Gastrocnemius medialis (tissue), 4 donors: ENCODE measurements around the gene ZC3H7B. TPM values are rescaled to one million over a fixed set of nuclear protein-coding genes. Genes with fewer than 3 reads are reported as not detected.

Experiments used
- ATAC-seq, 2 donors: fragments of 150-250 bp; one replicate each; pipeline ENCODE4 v1.9.1; 2016
- DNase-seq, 2 donors: peaks; one replicate each; pipeline ENCODE4 v3.0.0-alpha.2; 2019
- H3K27ac ChIP-seq, 4 donors: fragments of 200-600 bp; sonication (generic); 1 replicate in 1 of 4; 2 replicates in 3 of 4; pipeline ENCODE4 v1.5.1; 2016 to 2018; ENCODE audit warnings: mild to moderate bottlenecking in 2 of 4, moderate library complexity in 1 of 4
- H3K27me3 ChIP-seq, 3 donors: fragments of 200-600 bp; sonication (generic) in 2 of 3; 1 replicate in 1 of 3; 2 replicates in 2 of 3; pipeline versions ENCODE4 v1.5.1 to v1.6.0; 2016 to 2019; ENCODE audit warnings: mild to moderate bottlenecking in 1 of 3, moderate library complexity in 1 of 3
- H3K36me3 ChIP-seq, 2 donors: fragments of 200-600 bp; sonication (generic) in 1 of 2; one replicate each; pipeline ENCODE4 v1.5.1; 2017 to 2018
- H3K4me1 ChIP-seq, 2 donors: fragments of 200-600 bp; sonication (generic) in 1 of 2; one replicate each; pipeline ENCODE4 v1.5.1; 2016 to 2017; ENCODE audit warnings: mild to moderate bottlenecking in 2 of 2
- H3K4me3 ChIP-seq, 4 donors: fragments of 200-600 bp; sonication (generic) in 3 of 4; 1 replicate in 1 of 4; 2 replicates in 3 of 4; pipeline ENCODE4 v1.5.1; 2016 to 2019; ENCODE audit warnings: mild to moderate bottlenecking in 2 of 4
- H3K9me3 ChIP-seq, 3 donors: fragments of 200-600 bp; sonication (generic) in 2 of 3; 1 replicate in 1 of 3; 2 replicates in 2 of 3; pipeline ENCODE4 v1.5.1; 2016 to 2019
- POLR2A ChIP-seq, 2 donors: fragments of 450-650 bp; IDR thresholded peaks; one replicate each; pipeline ENCODE4 v1.6.1; 2017; ENCODE audit warnings: antibody characterized with exemption in 2 of 2, mild to moderate bottlenecking in 2 of 2, moderate library complexity in 2 of 2
- in situ Hi-C, 4 donors: fragments of 200-750 bp; cut with MboI; loops; one replicate each; pipeline versions ENCODE4 v1.15.0 to v1.8.0; 2017; ENCODE audit warnings: low sequenced_read_pairs in 4 of 4
- intact Hi-C: fragments of 100-400 bp; cut with DNase I; formaldehyde crosslinking; loops from one replicate; pipeline ENCODE4 v1.15.1; 2023; ENCODE audit warnings: low total_unique reads
- total RNA-seq, 4 donors: library from RNA; depleted of rRNA; stranded (reverse); fragments of >200 nt; gene quantifications; one replicate each; pipeline versions ENCODE4 v1.1.0 to v1.2.3, GENCODE V29; 2016
- TF ChIP-seq, protein P1 (sequence below), 5 experiments: fragments of 450-650 bp in 3 of 5; fragments of 200-600 bp in 2 of 5; sonication (generic) in 2 of 5; IDR thresholded peaks in 4 of 5; conservative IDR thresholded peaks in 1 of 5; 1 replicate in 4 of 5; 2 replicates in 1 of 5; pipeline ENCODE4 v1.5.1; 2016 to 2019; ENCODE audit warnings: antibody characterized with exemption in 5 of 5, mild to moderate bottlenecking in 3 of 5, moderate library complexity in 3 of 5

ZC3H7B gene
- total RNA-seq, 4 donors from 2014 or later = 17.0 to 22.6 (median 20.5) TPM

DNA sequence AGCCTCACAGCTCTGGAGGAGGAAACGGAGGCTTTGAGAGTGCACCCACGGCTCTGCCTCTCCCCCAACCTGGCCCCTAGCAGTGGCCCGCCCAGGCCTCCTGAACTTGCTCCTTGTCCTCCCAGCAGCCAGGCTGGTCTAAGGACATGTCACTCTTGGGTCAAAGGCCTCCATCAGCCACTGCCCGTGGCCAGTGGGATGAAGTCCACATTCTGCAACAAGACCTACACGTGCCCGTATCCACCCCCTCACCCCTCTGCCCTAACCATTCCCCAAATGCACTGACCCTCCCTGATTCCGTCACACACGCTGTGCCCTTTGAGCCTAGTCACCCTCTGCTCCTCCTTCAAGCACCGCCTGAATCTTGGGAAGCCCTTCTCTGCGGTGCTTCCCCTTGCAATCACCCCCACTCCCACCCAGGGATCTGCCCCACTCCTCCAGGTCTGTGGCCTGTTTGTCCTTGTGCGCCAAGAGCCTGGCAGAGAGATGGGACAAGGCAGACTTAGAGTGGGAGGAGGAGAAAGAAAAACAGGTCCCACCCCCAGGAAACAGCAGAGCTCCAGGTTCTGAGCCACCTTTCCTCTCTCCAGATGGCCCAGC lies 43.0 kb downstream of the ZC3H7B start:
- Histone ChIP-seq H3K4me1 (peaks cover 3 to 8% of the 10 kb centered on the region in 2 donors), H3K4me3 (no peak overlapping the region), H3K9me3 (no peaks in the 10 kb centered on the region), H3K27ac (no peak overlapping the region), H3K27me3 (no peaks in the 10 kb centered on the region), H3K36me3 (peaks cover 0 to 88% of the 10 kb centered on the region in 2 donors)
- in situ Hi-C loops (no loop called here), intact Hi-C loops (no loop called here)
- DNase-seq (no peak), ATAC-seq (no peak)
- TF ChIP-seq, protein P1, sequence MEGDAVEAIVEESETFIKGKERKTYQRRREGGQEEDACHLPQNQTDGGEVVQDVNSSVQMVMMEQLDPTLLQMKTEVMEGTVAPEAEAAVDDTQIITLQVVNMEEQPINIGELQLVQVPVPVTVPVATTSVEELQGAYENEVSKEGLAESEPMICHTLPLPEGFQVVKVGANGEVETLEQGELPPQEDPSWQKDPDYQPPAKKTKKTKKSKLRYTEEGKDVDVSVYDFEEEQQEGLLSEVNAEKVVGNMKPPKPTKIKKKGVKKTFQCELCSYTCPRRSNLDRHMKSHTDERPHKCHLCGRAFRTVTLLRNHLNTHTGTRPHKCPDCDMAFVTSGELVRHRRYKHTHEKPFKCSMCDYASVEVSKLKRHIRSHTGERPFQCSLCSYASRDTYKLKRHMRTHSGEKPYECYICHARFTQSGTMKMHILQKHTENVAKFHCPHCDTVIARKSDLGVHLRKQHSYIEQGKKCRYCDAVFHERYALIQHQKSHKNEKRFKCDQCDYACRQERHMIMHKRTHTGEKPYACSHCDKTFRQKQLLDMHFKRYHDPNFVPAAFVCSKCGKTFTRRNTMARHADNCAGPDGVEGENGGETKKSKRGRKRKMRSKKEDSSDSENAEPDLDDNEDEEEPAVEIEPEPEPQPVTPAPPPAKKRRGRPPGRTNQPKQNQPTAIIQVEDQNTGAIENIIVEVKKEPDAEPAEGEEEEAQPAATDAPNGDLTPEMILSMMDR (IDR thresholded peaks at IDR 0.05 in 4 of 5, conservative IDR thresholded peaks at IDR 0.05 in 1 of 5) = no peak
- no peak for TF ChIP-seq POLR2A (IDR thresholded peaks at IDR 0.05)

DNA sequence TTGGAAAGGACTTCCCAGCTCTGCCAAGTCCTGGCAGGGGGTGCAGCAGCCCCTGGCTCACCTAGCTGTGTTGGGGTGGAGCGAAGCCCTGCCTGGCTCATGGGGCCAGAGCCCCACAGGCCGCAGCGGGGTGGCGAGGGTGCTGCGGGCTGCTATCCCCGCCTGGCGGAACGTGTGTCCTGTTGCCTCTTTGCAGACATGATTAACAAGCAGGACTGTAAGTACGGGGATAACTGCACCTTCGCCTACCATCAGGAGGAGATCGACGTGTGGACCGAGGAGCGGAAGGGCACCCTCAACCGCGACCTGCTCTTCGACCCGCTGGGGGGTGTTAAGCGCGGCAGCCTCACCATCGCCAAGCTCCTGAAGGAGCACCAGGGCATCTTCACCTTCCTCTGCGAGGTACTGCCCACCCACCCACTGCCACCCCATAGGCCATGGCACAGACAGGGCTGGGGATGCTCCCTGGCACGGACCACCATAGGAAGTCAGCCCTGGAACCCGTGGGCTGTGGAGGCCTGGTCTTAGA lies 44.5 kb downstream of the ZC3H7B start:
- Histone ChIP-seq H3K27ac (no peak overlapping the region), H3K4me1 (peaks cover 3 to 12% of the 10 kb centered on the region in 2 donors), H3K27me3 (no peaks in the 10 kb centered on the region), H3K9me3 (no peaks in the 10 kb centered on the region), H3K36me3 (peaks cover 0 to 85% of the 10 kb centered on the region in 2 donors), H3K4me3 (no peak overlapping the region)
- intact Hi-C loops = no loop called here
- no peak for TF ChIP-seq POLR2A (IDR thresholded peaks at IDR 0.05)
- TF ChIP-seq, protein P1 (IDR thresholded peaks at IDR 0.05 in 4 of 5, conservative IDR thresholded peaks at IDR 0.05 in 1 of 5) = no peak
- ATAC-seq = no peak
- in situ Hi-C loops = no loop called here
- no peak for DNase-seq

DNA sequence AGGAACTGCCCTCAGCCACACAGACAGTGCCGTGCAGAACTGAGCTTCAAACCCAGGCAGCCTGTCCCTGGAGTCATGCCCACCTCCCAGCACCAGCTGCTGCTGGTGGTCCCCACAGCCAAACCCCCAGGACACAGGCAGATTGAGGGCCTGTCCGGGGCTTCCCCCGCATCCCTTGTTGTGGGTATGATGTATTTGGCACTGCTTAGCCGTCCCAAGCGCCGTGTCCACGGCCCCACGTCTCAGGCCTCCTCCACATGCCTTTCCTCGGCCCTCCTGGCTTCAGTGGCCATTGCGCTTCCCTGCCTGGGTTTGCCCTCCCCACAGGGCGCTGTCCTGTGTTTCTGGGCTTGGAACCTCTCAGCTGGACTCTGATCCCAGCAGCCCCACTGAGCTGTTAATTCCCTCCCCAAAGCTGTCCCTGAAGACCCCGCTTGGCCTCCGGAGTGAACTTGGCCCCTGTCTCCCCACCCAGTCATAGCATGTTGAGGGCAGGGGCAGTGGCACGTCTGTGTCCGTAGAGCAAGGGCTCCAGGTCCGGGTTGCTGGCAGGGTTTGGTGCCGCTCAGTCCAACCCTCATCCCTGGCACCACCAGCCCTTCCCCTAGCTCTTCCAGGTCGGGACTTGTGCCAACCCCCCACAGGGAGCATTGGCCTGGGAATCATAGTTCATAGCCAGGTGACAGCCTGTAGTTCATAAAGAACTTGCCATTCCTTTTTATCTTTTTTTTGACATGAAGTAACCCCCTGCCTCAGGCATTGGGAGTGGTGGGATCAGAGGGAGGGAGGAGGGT lies 45.9 kb downstream of the ZC3H7B start:
- Histone ChIP-seq H3K27ac (no peak overlapping the region), H3K4me1 (peaks cover 3 to 12% of the 10 kb centered on the region in 2 donors), H3K27me3 (no peaks in the 10 kb centered on the region), H3K9me3 (no peaks in the 10 kb centered on the region), H3K36me3 (peaks cover 0 to 85% of the 10 kb centered on the region in 2 donors), H3K4me3 (no peak overlapping the region)
- no peak for TF ChIP-seq POLR2A (IDR thresholded peaks at IDR 0.05)
- TF ChIP-seq, protein P1 (IDR thresholded peaks at IDR 0.05 in 4 of 5, conservative IDR thresholded peaks at IDR 0.05 in 1 of 5) = no peak
- DNase-seq (no peak), ATAC-seq (no peak)
- intact Hi-C loops = no loop called here
- in situ Hi-C loops = no loop called here

DNA sequence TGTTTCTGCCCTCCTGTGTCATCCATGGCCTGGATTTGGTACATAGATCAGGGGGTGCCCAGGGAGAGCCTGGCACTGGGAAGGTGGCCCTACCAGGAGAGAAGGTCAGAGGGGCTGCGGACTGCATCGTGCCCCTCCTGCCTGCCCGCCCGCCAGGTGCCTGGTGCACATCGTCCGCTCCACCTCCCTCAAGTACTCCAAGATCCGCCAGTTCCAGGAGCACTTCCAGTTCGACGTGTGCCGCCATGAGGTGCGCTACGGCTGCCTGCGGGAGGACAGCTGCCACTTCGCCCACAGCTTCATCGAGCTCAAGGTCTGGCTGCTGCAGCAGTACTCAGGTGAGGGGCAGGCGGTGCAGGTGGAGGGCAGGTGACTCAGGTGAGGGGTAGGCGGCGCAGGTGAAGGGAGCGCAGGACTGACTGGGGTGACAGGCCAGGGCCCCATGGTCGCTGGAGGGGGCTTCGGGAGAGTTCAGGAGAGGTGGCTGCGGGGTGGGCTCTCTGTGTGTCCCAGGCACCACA lies 47.7 kb downstream of the ZC3H7B start:
- intact Hi-C loops = no loop called here
- H3K4me3 ChIP-seq = no peak overlapping the region
- no peak overlapping the region for H3K27ac ChIP-seq
- TF ChIP-seq, protein P1 (IDR thresholded peaks at IDR 0.05 in 4 of 5, conservative IDR thresholded peaks at IDR 0.05 in 1 of 5) = no peak
- no peak for TF ChIP-seq POLR2A (IDR thresholded peaks at IDR 0.05)
- H3K36me3 ChIP-seq = peaks cover 0 to 91% of the 10 kb centered on the region in 2 donors
- in situ Hi-C loops = no loop called here
- H3K4me1 ChIP-seq = peaks cover 3 to 12% of the 10 kb centered on the region in 2 donors
- H3K9me3 ChIP-seq = no peaks in the 10 kb centered on the region
- DNase-seq (no peak), ATAC-seq (no peak)
- H3K27me3 ChIP-seq = no peaks in the 10 kb centered on the region
